OCI-LY7 (cell line): ENCODE data around the gene NAT8.
"Not testable (repeated sequence)": the region's sequence is repeated elsewhere in the genome, so short reads cannot be mapped to it uniquely, and the experiment has no call there.

ENCODE experiments used
- EZH2phosphoT487 ChIP-seq: fragments of 200-600 bp; sonication (generic); IDR thresholded peaks from 2 replicates; pipeline ENCODE4 v1.6.1; 2018; ENCODE audit warnings: low read depth, borderline replicate concordance, mild to moderate bottlenecking, mixed run types, antibody characterized with exemption, low read length, moderate library complexity, mixed read lengths
- TF ChIP-seq, protein P1 (sequence below): fragments of 200-600 bp; sonication (generic); conservative IDR thresholded peaks from 2 replicates; pipeline ENCODE4 v1.5.1; 2014; ENCODE audit warnings: mild to moderate bottlenecking, antibody characterized with exemption, low read length, moderate library complexity, mixed read lengths

DNA sequence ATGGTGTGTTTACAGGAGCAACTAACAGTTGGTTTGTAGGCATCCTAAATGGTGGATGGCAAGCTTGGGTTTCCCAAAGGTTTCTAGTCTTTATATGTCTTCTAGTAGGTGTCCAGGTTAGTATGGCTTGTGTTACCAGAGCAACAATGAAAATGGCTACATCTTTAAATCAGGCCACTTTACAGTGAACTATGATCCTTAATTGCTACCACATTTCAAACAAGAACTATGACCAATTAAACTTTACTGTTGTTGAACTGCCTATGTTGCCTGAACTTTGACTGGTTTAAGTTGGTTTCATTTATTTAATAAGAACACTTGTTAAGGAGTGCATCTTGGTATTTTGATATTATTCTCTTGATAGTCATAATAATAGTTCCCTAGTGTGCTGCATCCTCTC, 5.2 kb downstream of the NAT8 start:
- TF ChIP-seq, protein P1, sequence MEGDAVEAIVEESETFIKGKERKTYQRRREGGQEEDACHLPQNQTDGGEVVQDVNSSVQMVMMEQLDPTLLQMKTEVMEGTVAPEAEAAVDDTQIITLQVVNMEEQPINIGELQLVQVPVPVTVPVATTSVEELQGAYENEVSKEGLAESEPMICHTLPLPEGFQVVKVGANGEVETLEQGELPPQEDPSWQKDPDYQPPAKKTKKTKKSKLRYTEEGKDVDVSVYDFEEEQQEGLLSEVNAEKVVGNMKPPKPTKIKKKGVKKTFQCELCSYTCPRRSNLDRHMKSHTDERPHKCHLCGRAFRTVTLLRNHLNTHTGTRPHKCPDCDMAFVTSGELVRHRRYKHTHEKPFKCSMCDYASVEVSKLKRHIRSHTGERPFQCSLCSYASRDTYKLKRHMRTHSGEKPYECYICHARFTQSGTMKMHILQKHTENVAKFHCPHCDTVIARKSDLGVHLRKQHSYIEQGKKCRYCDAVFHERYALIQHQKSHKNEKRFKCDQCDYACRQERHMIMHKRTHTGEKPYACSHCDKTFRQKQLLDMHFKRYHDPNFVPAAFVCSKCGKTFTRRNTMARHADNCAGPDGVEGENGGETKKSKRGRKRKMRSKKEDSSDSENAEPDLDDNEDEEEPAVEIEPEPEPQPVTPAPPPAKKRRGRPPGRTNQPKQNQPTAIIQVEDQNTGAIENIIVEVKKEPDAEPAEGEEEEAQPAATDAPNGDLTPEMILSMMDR: not testable (repeated sequence)
- TF ChIP-seq EZH2phosphoT487: not testable (repeated sequence)
